ENCODE measurements around the gene IQGAP2.

GRCh38 chr5:76622973-76623596 lies 220.0 kb downstream of the IQGAP2 start, which contains the start of gene F2RL2:
- TF ChIP-seq YY1 (IDR thresholded peaks at IDR 0.05; ENCODE audit: insufficient read depth, insufficient read length): no peak
- no peak for TF ChIP-seq SUZ12 (IDR thresholded peaks at IDR 0.05; ENCODE audit: extremely low read depth, insufficient read depth, insufficient read length)
- TF ChIP-seq ZNF274 (IDR thresholded peaks at IDR 0.05; ENCODE audit: low read depth, low read length): no peak
